GM20000 (cell line): ENCODE data around the gene ZBTB8A.
"Not testable (repeated sequence)": the region's sequence is repeated elsewhere in the genome, so short reads cannot be mapped to it uniquely, and the experiment has no call there.

Experiments used
- DNase-seq: peaks from one replicate; pipeline ENCODE4 v3.0.0; 2012; ENCODE audit warnings: low spot score
- CTCF ChIP-seq: IDR thresholded peaks from 2 replicates; pipeline ENCODE4 v1.5.1; 2012; ENCODE audit warnings: mild to moderate bottlenecking, control low read depth; ENCODE audit errors: extremely low read depth, missing control alignments

ZBTB8A gene

DNA sequence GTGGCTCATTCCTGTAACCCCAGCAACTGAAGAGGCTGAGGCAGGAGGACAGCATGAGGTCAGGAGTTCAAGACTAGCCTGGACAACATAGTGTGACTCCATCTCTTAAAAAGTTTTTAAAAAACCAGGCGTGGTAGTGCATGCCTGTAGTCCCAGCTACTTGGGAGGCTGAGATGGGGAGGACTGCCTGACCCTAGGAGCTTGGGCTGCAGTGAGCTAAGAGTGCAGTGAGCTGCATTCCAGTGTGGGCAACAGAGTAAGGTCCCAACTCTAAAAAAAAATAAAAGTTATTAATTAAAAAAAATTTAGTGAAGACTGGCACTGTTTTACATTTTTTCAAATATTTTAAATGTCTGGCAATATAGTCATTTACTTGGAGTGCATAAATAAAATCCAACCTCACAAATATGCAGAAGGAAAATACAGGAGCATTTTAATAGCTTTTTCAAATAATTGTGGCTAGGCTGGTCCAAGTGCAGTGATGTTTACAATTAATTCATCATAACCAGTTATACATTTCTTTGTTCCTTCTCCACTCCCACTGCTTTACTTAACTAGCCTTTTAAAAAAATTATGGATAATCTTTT is 100.4 kb downstream of the ZBTB8A start:
- no peak for DNase-seq
- TF ChIP-seq CTCF: no peak

DNA sequence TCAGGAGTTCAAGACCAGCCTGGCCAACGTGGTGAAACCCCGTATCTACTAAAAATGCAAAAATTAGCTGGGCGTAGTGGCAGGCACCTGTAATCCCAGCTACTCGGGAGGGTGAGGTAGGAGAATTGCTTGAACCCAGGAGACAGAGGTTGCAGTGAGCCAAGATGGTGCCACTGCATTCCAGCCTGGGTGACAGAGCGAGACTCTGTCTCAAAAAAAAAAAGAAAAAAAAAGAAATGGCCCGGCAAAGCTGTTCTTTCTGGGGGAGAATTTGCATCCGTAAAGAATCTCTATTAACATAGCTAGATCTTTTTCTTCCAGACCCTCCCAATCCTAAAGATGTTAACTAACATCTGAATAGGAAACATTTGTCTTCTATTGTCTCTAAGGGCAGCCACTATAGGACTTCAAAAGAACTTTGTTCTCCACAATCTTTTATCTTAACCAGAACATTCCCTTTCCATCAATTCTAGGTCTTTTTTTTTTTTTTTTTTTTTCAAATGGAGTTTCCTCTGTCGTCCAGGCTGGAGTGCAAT is 103.1 kb downstream of the ZBTB8A start:
- DNase-seq: not testable (repeated sequence)

DNA sequence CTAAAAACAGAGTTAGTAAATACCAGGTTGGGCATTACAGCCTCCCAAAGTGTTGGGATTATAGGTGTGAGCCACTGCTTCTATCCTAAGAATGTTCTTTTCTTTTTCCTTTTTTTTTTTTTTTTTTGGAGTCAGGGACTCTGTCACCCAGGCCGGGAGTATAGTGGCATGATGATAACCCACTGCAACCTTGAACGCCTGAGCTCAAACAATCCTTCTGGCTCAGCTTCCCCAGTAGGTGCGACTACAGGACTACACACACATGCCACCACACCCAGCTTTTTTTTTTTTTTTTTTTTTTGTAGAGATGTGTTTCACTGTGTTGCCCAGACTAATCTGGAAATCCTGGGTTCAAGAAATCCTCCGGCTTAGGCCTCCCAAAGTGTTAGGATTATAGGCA is 105.2 kb downstream of the ZBTB8A start:
- no peak for TF ChIP-seq CTCF
- DNase-seq: no peak

DNA sequence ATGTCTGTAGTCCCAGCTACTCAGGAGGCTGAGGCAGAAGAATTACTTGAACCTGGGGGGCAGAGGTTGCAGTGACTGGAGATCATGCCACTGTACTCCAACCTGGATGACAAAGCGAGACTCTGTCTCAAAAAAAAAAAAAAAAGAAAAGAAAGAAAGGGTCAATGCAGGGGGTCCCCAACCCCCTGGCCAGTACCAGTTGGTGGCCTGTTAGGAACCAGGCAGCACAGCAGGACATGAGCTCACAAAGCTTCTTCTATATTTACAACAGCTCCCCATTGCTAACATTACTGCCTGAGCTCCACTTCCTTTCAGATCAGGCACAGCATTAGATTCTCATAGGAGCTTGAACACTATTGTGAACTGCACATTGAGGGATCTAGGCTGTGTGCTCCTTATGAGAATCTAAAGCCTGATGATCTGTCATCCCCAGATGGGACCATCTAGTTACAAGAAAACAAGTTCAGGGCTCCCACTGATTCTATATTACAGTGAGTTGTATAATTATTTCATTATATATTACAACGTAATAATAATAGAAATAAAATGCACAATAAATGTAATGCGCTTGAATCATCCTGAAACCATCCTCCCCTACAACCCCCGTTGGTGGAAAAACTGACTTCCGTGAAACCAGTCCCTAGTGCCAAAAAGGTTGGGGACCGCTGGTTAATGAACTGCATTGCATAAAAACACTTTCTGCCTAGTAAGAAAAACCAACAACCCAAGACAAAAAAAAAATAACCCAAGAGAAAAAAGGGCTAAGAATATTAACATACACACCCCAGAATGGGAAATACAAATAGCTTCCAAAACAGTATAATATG is 108.3 kb downstream of the ZBTB8A start:
- DNase-seq: no peak
- no peak for TF ChIP-seq CTCF

GRCh38 chr1:32650248-32650751 is 111.1 kb downstream of the ZBTB8A start, which contains the start of gene ZBTB8OS:
Gene ZBTB8OS, minus strand, starts transcription at chr1:32650550. Its CDS starts 21 bp downstream, at chr1:32650529.
- peak; percentile 87 for DNase-seq
- no peak for TF ChIP-seq CTCF

GRCh38 chr1:32650752-32651460 is 111.7 kb downstream of the ZBTB8A start, which contains the start of gene RBBP4:
Gene RBBP4, plus strand, starts transcription at chr1:32651208. Its CDS starts 99 bp downstream, at chr1:32651307.
- DNase-seq: peak; percentile 97
- TF ChIP-seq CTCF: no peak

GRCh38 chr1:32651461-32652073 is 112.3 kb downstream of the ZBTB8A start:
- TF ChIP-seq CTCF: no peak
- no peak for DNase-seq
